Kidney glomerular epithelial cell (primary cell): ENCODE results near the gene ENTPD1.
"Not testable (repeated sequence)": the region's sequence is repeated elsewhere in the genome, so short reads cannot be mapped to it uniquely, and the experiment has no call there.

ENCODE experiments used
- DNase-seq: peaks from one replicate; lab custom pipeline; 2025; lab: John Stamatoyannopoulos, UW

The ENTPD1 gene

GRCh38 chr10:95794195-95794594 is 38.2 kb downstream of the ENTPD1 start:
- peak; percentile 36 for DNase-seq

- DNase-seq, result no peak
Measured at GRCh38 chr10:95795602-95796001, 39.6 kb downstream of the ENTPD1 start.

GRCh38 chr10:95796504-95796903 is 40.5 kb downstream of the ENTPD1 start:
- no peak for DNase-seq

GRCh38 chr10:95798096-95798855 is 42.3 kb downstream of the ENTPD1 start:
- no peak for DNase-seq

GRCh38 chr10:95800286-95800685 is 44.3 kb downstream of the ENTPD1 start:
- not testable (repeated sequence) for DNase-seq

GRCh38 chr10:95806687-95807380 is 50.9 kb downstream of the ENTPD1 start:
- not testable (repeated sequence) for DNase-seq

- not testable (repeated sequence) for DNase-seq
Measured at GRCh38 chr10:95808705-95809308, 52.8 kb downstream of the ENTPD1 start.

GRCh38 chr10:95809370-95810197 is 53.6 kb downstream of the ENTPD1 start:
- DNase-seq, result no peak

GRCh38 chr10:95810198-95810976 is 54.4 kb downstream of the ENTPD1 start:
- no peak for DNase-seq

- DNase-seq, result no peak
Measured at GRCh38 chr10:95813054-95813685, 57.2 kb downstream of the ENTPD1 start.

GRCh38 chr10:95814011-95814727 is 58.2 kb downstream of the ENTPD1 start:
- DNase-seq, result peak; percentile 18

GRCh38 chr10:95815133-95815532 is 59.2 kb downstream of the ENTPD1 start:
- no peak for DNase-seq

- DNase-seq, result no peak
Measured at GRCh38 chr10:95815701-95816240, 59.8 kb downstream of the ENTPD1 start.

- no peak for DNase-seq
Measured at GRCh38 chr10:95818010-95818409, 62.0 kb downstream of the ENTPD1 start.

GRCh38 chr10:95818668-95819067 is 62.7 kb downstream of the ENTPD1 start:
- peak; percentile 83 for DNase-seq

GRCh38 chr10:95819620-95820329 is 63.8 kb downstream of the ENTPD1 start:
- DNase-seq, result no peak

- no peak for DNase-seq
Measured at GRCh38 chr10:95820363-95820762, 64.4 kb downstream of the ENTPD1 start.

- no peak for DNase-seq
Measured at GRCh38 chr10:95821720-95822119, 65.8 kb downstream of the ENTPD1 start.

- DNase-seq, result no peak
Measured at GRCh38 chr10:95830044-95830443, 74.1 kb downstream of the ENTPD1 start.
